GM19025 (cell line): Measurements from ENCODE around the gene AXIN1.

Experiments
- ATAC-seq: cut with Tn5 transposase; IDR thresholded peaks from one replicate; pipeline ENCODE4 v1.9.1; 2021; ENCODE audit warnings: mild to moderate bottlenecking, low read depth, moderate library complexity; ENCODE audit not compliant: unreplicated experiment

The AXIN1 gene

DNA sequence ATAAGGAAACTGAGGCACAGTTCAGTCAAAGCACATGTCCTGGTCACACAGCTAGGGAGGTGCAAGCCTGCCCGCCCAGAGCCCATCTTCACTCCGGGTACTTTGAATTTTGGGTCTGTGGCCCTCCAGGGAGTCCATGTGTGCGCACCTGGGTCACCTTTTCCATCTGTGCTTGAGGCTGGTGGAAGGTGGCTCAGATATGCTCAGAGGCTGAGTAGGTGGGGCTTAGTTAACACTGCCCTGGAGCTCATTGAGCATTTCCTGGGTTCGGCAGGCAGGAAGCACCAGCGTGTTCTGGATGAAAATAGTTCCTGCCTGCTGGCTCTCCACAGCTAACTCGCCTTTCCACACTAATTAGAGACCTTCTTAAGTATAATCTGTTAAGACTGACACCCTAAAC is 98.7 kb downstream of the AXIN1 start:
- ATAC-seq: no peak

DNA sequence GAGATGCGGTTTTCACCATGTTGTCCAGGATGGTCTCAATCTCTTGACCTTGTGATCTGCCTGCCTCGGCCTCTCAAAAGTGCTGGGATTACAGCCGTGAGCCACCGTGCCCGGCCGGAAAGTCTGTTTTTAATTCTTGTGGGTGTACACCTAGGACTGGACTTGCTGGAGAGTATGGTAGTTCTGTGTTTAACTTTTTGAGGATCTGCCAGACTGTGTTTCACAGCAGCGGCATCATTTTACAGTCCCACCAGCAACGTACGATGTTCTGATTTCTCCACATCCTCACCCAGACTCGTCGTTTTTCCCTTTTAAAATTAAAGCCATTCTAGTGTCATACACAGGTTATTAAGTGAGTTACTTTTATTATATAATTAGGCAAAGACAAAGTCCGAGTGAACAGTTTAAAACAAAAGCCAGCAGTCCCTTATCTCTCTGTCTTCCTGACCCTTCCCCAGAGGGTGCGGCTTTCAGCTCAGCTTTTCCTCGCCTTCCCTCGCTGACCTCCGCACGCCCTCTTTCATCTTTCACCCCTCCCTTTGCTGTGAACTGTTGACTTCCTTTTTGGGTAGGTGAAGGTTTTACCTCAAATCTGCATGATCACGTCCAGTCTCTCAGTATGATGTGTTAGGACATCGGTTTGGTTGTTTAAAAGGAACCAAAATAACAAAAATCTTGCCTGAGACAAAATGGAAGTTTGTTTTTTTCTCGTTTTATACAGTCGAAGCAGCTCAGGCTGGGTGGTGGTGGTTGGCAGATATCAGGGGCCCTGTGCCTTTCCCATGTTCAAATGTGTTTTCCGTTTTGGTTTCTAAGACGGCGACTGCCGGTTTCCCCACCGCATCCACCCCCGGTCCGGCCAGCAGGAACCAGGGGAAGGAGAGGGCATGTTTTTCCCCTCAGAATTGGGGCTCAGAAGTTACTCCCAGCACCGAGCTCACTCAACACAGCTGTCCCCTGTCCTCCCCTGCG is 99.9 kb downstream of the AXIN1 start:
- ATAC-seq: no peak

DNA sequence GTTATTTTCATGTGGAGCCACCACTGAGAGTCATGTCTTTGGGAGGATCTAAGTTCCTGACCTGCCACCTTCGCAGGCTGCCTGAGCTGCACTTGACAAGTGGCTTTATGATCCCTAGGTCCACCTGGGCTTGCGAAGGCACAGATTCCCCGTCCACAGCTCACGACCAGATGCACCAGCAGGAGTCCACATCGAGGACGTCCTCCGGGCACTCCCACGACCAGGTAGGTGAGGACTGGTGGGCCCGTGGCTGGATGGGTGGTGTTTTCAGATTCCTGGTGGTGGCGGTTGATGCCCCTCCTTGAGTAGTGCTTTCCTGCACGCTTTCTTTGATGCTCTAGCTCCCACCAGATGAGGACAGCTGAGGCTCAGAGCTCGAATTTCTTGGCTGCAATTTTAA is 103.1 kb downstream of the AXIN1 start:
- ATAC-seq: no peak

DNA sequence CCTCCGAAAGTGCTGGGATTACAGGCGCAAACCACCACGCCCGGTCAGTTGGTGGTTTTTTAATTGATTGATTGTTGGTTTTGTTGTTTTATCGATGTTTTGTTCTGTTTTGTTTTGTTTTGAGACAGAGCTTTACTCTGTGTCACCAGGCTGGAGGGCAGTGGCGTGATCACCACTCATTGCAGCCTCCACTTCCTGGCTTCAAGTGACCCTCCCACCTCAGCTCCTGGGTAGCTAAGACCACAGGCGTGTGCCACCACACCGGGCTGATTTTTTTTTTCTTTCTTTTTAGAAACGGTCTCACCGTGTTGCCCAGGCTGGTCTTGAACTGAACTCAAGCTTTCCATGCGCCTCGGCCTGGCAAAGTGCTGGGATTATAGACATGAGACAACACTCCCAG is 105.5 kb downstream of the AXIN1 start:
- no peak for ATAC-seq

DNA sequence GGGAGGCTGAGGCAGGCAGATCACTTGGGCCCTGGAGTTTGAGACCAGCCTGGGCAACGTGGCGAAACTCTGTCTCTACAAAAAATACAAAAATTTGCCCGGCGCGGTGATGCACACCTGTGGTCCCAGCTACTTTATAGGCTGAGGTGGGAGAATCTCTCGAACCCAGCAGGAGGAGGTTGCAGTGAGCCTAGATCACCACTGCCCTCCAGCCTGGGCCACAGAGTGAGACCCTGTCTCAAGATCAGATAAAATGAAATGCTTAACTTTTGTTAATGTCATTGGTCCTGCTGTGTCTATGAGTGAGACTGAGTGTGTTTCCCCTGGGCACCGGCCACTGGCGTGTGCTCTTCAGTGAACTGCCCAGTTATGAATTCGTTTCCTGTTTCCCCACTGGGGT is 107.4 kb downstream of the AXIN1 start:
- no peak for ATAC-seq

DNA sequence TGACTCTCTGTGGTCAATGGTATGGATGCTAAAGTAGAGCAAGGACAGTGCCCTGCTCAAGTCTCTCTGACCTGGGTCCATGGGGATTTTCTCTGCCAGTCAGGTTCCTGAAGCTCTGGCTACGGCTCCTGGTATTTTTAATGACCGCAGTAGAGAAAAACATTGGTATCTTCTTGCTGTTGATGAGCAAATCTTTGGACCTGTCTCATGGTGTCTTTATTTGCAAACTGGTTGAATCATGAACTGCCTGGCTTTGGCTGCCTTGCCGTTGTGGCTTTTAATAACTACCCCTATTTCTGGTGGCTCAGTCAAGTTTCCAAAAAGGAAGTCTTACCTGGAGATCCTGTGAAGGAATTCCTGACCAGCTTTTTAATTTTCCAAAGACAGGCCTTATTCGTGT is 109.2 kb downstream of the AXIN1 start:
- no peak for ATAC-seq

DNA sequence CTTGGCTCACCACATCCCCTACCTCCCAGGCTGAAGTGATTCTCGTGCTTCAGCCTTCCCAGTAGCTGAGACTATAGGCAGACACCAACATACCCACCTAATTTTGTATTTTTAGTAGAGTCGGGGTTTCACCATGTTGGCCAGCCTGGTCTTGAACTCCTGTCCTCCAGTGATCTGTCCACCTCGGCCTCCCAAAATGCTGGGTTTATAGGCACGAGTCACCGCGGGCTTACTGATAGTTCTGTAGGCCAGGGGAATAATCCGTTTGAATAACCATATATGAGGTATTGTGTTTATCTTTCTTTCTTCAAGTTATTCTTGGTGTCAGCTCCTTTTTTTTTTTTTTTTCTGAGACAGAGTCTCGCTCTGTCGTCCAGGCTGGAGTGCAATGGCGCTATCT is 110.2 kb downstream of the AXIN1 start:
- ATAC-seq: no peak

DNA sequence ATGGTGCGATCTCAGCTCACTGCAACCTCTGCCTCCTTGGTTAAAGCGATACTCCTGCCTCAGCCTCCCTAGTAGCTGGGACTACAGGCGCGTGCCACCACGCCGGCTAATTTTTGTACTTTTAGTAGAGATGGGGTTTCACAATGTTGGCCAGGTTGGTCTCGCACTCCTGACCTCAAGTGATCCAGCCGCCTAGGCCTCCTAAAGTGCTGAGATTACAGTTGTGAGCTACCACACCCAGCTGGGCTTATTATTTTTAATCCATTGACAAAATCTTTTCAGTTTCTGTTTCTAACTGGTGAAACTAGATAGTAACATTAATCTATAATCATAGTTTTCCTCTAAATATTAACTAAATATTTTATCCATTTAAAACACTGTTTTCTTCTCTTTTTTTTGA is 112.0 kb downstream of the AXIN1 start:
- no peak for ATAC-seq

DNA sequence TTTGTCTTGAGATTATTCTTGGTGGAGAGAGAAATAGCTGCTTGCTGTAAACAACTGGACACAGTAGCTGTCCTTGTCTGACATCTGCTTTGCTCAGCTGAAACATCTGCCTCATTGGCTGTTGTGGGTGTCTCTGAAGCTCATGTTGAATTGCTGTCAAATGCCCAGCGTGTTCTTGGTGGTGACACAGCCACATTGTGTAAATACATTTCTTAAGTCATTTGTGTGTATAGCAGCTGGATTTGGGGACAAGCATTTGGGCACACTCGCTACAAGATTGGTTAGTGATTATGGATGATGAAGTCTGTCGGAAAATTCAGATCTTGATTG is 112.6 kb downstream of the AXIN1 start:
- ATAC-seq: no peak
